NCI-H1436 (cell line): ENCODE measurements around the gene OSBPL2.

Experiments used
- DNase-seq: peaks from one replicate; lab custom pipeline; 2025; lab: John Stamatoyannopoulos, UW

Gene OSBPL2

GRCh38 chr20:62206388-62206775 lies 31.9 kb upstream of the OSBPL2 start:
- DNase-seq: no peak

- DNase-seq: no peak
Measured at GRCh38 chr20:62208061-62208794, 30.1 kb upstream of the OSBPL2 start.

GRCh38 chr20:62208795-62209755 lies 29.2 kb upstream of the OSBPL2 start:
- DNase-seq: no peak

- DNase-seq: no peak
Measured at GRCh38 chr20:62209850-62210495, 28.3 kb upstream of the OSBPL2 start.

GRCh38 chr20:62210496-62210855 lies 27.8 kb upstream of the OSBPL2 start:
- peak; percentile 86 for DNase-seq

GRCh38 chr20:62211216-62211615 lies 27.1 kb upstream of the OSBPL2 start:
- DNase-seq: no peak

GRCh38 chr20:62211769-62212288 lies 26.5 kb upstream of the OSBPL2 start:
- DNase-seq: no peak

- DNase-seq: no peak
Measured at GRCh38 chr20:62212299-62212698, 26.0 kb upstream of the OSBPL2 start.

GRCh38 chr20:62214067-62214466 lies 24.3 kb upstream of the OSBPL2 start:
- peak; percentile 70 for DNase-seq

- no peak for DNase-seq
Measured at GRCh38 chr20:62215020-62215990, 23.0 kb upstream of the OSBPL2 start.

GRCh38 chr20:62215991-62216635 lies 22.2 kb upstream of the OSBPL2 start:
- DNase-seq: no peak

GRCh38 chr20:62216636-62217566 lies 21.4 kb upstream of the OSBPL2 start:
- no peak for DNase-seq

- DNase-seq: no peak
Measured at GRCh38 chr20:62217913-62218773, 20.2 kb upstream of the OSBPL2 start.

- DNase-seq: peak; percentile 65
Measured at GRCh38 chr20:62219101-62219991, 19.0 kb upstream of the OSBPL2 start.

- peak; percentile 50 for DNase-seq
Measured at GRCh38 chr20:62219992-62220665, 18.2 kb upstream of the OSBPL2 start, which contains the start of gene HRH3. HRH3 (minus strand) TSS chr20:62220278; CDS start chr20:62219970, 308 bp downstream.

- no peak for DNase-seq
Measured at GRCh38 chr20:62220666-62221568, 17.4 kb upstream of the OSBPL2 start.
